OCI-LY1 (cell line): ENCODE results near the gene EMC1.
"Not testable (repeated sequence)": the region's sequence is repeated elsewhere in the genome, so short reads cannot be mapped to it uniquely, and the experiment has no call there.

Experiments used
- H2AFZ ChIP-seq: fragments of 200-600 bp; sonication (generic), shearing (Covaris generic); 2 replicates; pipeline ENCODE4 v1.6.0; 2014; ENCODE audit warnings: antibody characterized with exemption, mild to moderate bottlenecking, low read length
- H3F3A ChIP-seq: fragments of 200-600 bp; sonication (generic), shearing (Covaris generic); 2 replicates; pipeline ENCODE4 v1.6.0; 2014; ENCODE audit warnings: mild to moderate bottlenecking, antibody characterized with exemption, low read length, moderate library complexity; ENCODE audit not compliant: insufficient read depth
- H3K27ac ChIP-seq: fragments of 200-600 bp; sonication (generic); 2 replicates; pipeline ENCODE4 v1.5.1; 2014; ENCODE audit warnings: low read length, mixed run types, mild to moderate bottlenecking, low read depth; ENCODE audit not compliant: poor library complexity, severe bottlenecking
- H3K27me3 ChIP-seq: fragments of 200-600 bp; sonication (generic); 2 replicates; pipeline ENCODE4 v1.6.0; 2014; ENCODE audit warnings: antibody characterized with exemption, mild to moderate bottlenecking, low read length, moderate library complexity; ENCODE audit not compliant: insufficient read depth
- H3K36me3 ChIP-seq: fragments of 200-600 bp; sonication (generic); 2 replicates; pipeline ENCODE4 v1.6.1; 2014; ENCODE audit warnings: mild to moderate bottlenecking, antibody characterized with exemption, low read length, moderate library complexity, mixed read lengths; ENCODE audit not compliant: insufficient read depth
- H3K4me1 ChIP-seq: fragments of 200-600 bp; sonication (generic); 2 replicates; pipeline ENCODE4 v1.5.1; 2014; ENCODE audit warnings: mild to moderate bottlenecking, low read length, moderate library complexity; ENCODE audit not compliant: insufficient read depth, severe bottlenecking
- H3K4me2 ChIP-seq: fragments of 200-600 bp; sonication (generic), shearing (Covaris generic); 2 replicates; pipeline ENCODE4 v1.6.1; 2014; ENCODE audit warnings: low read length
- H3K4me3 ChIP-seq: fragments of 200-600 bp; sonication (generic); 2 replicates; pipeline ENCODE4 v1.5.1; 2014; ENCODE audit warnings: low read length, low read depth, mild to moderate bottlenecking, mixed read lengths; ENCODE audit not compliant: poor library complexity, severe bottlenecking
- H3K79me2 ChIP-seq: fragments of 200-600 bp; shearing (Covaris generic); 2 replicates; pipeline ENCODE4 v1.6.1; 2016; ENCODE audit warnings: mixed run types, low read length, mixed read lengths; ENCODE audit not compliant: insufficient read depth
- H3K9ac ChIP-seq: fragments of 200-600 bp; sonication (generic), shearing (Covaris generic); 2 replicates; pipeline ENCODE4 v1.6.1; 2014; ENCODE audit warnings: mild to moderate bottlenecking, low read length, mixed read lengths
- H3K9me2 ChIP-seq: fragments of 200-600 bp; sonication (generic), shearing (Covaris generic); 2 replicates; pipeline ENCODE4 v1.6.1; 2014; ENCODE audit warnings: low read depth, mild to moderate bottlenecking, low read length, mixed read lengths
- H3K9me3 ChIP-seq: fragments of 200-600 bp; shearing (Covaris generic); 2 replicates; pipeline ENCODE4 v1.6.1; 2014; ENCODE audit warnings: low read length, mixed read lengths
- H4K20me1 ChIP-seq: fragments of 200-600 bp; sonication (generic), shearing (Covaris generic); 2 replicates; pipeline ENCODE4 v1.6.0; 2016; ENCODE audit warnings: mild to moderate bottlenecking, low read length; ENCODE audit not compliant: insufficient read depth
- CTCF ChIP-seq: fragments of 200-600 bp; sonication (generic), shearing (Covaris generic); IDR thresholded peaks from 2 replicates; pipeline ENCODE4 v1.5.1; 2017; ENCODE audit warnings: mild to moderate bottlenecking, antibody characterized with exemption, low read length, moderate library complexity, mixed read lengths
- EZH2 ChIP-seq: fragments of 200-600 bp; sonication (generic), shearing (Covaris generic); IDR thresholded peaks from 2 replicates; pipeline ENCODE4 v1.8.0; 2017; ENCODE audit warnings: borderline replicate concordance, mixed run types, mild to moderate bottlenecking, antibody characterized with exemption, low read length, moderate library complexity, mixed read lengths

The EMC1 gene

GRCh38 chr1:19232524-19232846, 18.8 kb downstream of the EMC1 start:
- peaks cover 86% of the 10 kb centered on the region for H3K36me3 ChIP-seq
- H3K79me2 ChIP-seq = no peaks in the 10 kb centered on the region
- H3K4me1 ChIP-seq = no peaks in the 10 kb centered on the region
- no peaks in the 10 kb centered on the region for H3K9me2 ChIP-seq
- H3K4me3 ChIP-seq = no peak overlapping the region
- H4K20me1 ChIP-seq = no peaks in the 10 kb centered on the region
- no peaks in the 10 kb centered on the region for H3K27me3 ChIP-seq
- no peaks in the 10 kb centered on the region for H3K9me3 ChIP-seq
- H3K27ac ChIP-seq = no peak overlapping the region
- no peaks in the 10 kb centered on the region for H3F3A ChIP-seq
- no peak overlapping the region for H3K4me2 ChIP-seq
- TF ChIP-seq CTCF (no peak; the same call in 1 of the 2 replicates), EZH2 (no peak)
- no peak overlapping the region for H2AFZ ChIP-seq
- H3K9ac ChIP-seq = no peak overlapping the region

- not testable (repeated sequence) for H3K27me3 ChIP-seq, H3K9me2 ChIP-seq, H3K4me2 ChIP-seq, H3K79me2 ChIP-seq, H3K9ac ChIP-seq, H3K4me1 ChIP-seq, H2AFZ ChIP-seq, H4K20me1 ChIP-seq, H3K4me3 ChIP-seq, H3K27ac ChIP-seq, H3F3A ChIP-seq, H3K9me3 ChIP-seq
- peaks cover 86% of the 10 kb centered on the region for H3K36me3 ChIP-seq
These were observed 19.4 kb downstream of the EMC1 start for GRCh38 chr1:19231736-19232523.

GRCh38 chr1:19229828-19230325, 21.4 kb downstream of the EMC1 start:
- Histone ChIP-seq H3K79me2 (no peaks in the 10 kb centered on the region), H3K27me3 (no peaks in the 10 kb centered on the region), H3K36me3 (peaks cover 93% of the 10 kb centered on the region), H3K9me3 (no peaks in the 10 kb centered on the region), H3F3A (no peaks in the 10 kb centered on the region), H3K9ac (no peak overlapping the region), H3K27ac (no peak overlapping the region), H3K4me1 (no peaks in the 10 kb centered on the region), H4K20me1 (no peaks in the 10 kb centered on the region), H3K4me3 (no peak overlapping the region), H3K4me2 (no peak overlapping the region), H3K9me2 (no peaks in the 10 kb centered on the region), H2AFZ (no peak overlapping the region)
- TF ChIP-seq EZH2 (no peak), CTCF (no peak)

GRCh38 chr1:19229229-19229628, 22.1 kb downstream of the EMC1 start:
- Histone ChIP-seq H3K36me3 (peaks cover 93% of the 10 kb centered on the region), H3K9ac (no peak overlapping the region), H4K20me1 (no peaks in the 10 kb centered on the region), H3K4me1 (no peaks in the 10 kb centered on the region), H3K27ac (no peak overlapping the region), H3K27me3 (no peaks in the 10 kb centered on the region), H3K79me2 (no peaks in the 10 kb centered on the region), H2AFZ (no peak overlapping the region), H3K9me2 (no peaks in the 10 kb centered on the region), H3K9me3 (no peaks in the 10 kb centered on the region), H3K4me2 (no peak overlapping the region), H3K4me3 (no peak overlapping the region), H3F3A (no peaks in the 10 kb centered on the region)
- no peak for TF ChIP-seq CTCF
- TF ChIP-seq EZH2 = no peak
